Panc1 (cell line): ENCODE measurements around the gene COL4A1. TPM values are rescaled to one million over a fixed set of nuclear protein-coding genes. Genes with fewer than 3 reads are reported as not detected.

Experiments
- ATAC-seq: fragments of 200-7000 bp; cut with Tn5 transposase; 2 replicates; pipeline ENCODE4 v1.9.1; 2020; ENCODE audit warnings: mild to moderate bottlenecking, moderate library complexity
- BruUV-seq: library from RNA; stranded (reverse); fragments of 400-500 nt; replicated peaks from 2 replicates; lab custom pipeline; 2021; lab: Mats Ljungman, UMichigan
- CTCF ChIA-PET: fragments of 300-600 bp; sonication (Branson Sonifier 250); formaldehyde crosslinking; loops from one replicate; lab custom pipeline; 2022; ENCODE audit warnings: antibody characterized with exemption; lab: Charles Lee
- POLR2A ChIA-PET: fragments of 300-600 bp; sonication (Branson Sonifier 250); formaldehyde crosslinking; loops from one replicate; lab custom pipeline; 2022; ENCODE audit warnings: antibody characterized with exemption; lab: Charles Lee
- DNase-seq: peaks from one replicate; pipeline ENCODE4 v3.0.0-alpha.2; 2010; ENCODE audit warnings: low read depth, low spot score
- H3K27ac ChIP-seq: 2 replicates; pipeline ENCODE4 v1.5.1; 2011; ENCODE audit warnings: mild to moderate bottlenecking, low read length, inconsistent platforms
- H3K27me3 ChIP-seq: fragments of 200-500 bp; sonication (Bioruptor generic); 2 replicates; pipeline ENCODE4 v1.6.0; 2014; ENCODE audit warnings: low read length, inconsistent platforms; ENCODE audit not compliant: control insufficient read depth, insufficient read depth
- H3K36me3 ChIP-seq: fragments of 200-500 bp; sonication (Bioruptor generic); 2 replicates; pipeline ENCODE4 v1.5.1; 2014; ENCODE audit warnings: inconsistent platforms, mild to moderate bottlenecking, low read length, moderate library complexity; ENCODE audit not compliant: control insufficient read depth, insufficient read depth
- H3K4me1 ChIP-seq: 2 replicates; pipeline ENCODE4 v1.5.1; 2011; ENCODE audit warnings: inconsistent platforms, mild to moderate bottlenecking, low read length, moderate library complexity; ENCODE audit not compliant: control insufficient read depth, insufficient read depth
- H3K4me3 ChIP-seq, 2 experiments: 2 replicates each; pipeline ENCODE4 v1.5.1; 2011 to 2012; ENCODE audit warnings: low read depth in 2 of 2, low read length in 2 of 2, mild to moderate bottlenecking in 2 of 2, inconsistent platforms in 1 of 2, moderate library complexity in 1 of 2
- H3K9me3 ChIP-seq: fragments of 200-500 bp; sonication (Bioruptor generic); 2 replicates; pipeline ENCODE4 v1.5.1; 2014; ENCODE audit warnings: low read depth, mild to moderate bottlenecking, inconsistent platforms, low read length, moderate library complexity; ENCODE audit not compliant: control insufficient read depth, insufficient read depth
- POLR2AphosphoS5 ChIP-seq: IDR thresholded peaks from 2 replicates; pipeline ENCODE4 v1.6.1; 2012; ENCODE audit warnings: mild to moderate bottlenecking, low read depth, low read length, moderate library complexity
- REST ChIP-seq, 2 experiments: IDR thresholded peaks; 2 replicates each; pipeline ENCODE4 v1.6.1; 2011 to 2012; ENCODE audit warnings: low read depth in 2 of 2, control low read depth in 1 of 2, low read length in 1 of 2, mild to moderate bottlenecking in 1 of 2, moderate library complexity in 1 of 2; ENCODE audit not compliant: insufficient read depth in 1 of 2
- SIN3A ChIP-seq: IDR thresholded peaks from 2 replicates; pipeline ENCODE4 v1.6.1; 2012; ENCODE audit warnings: low read depth, mild to moderate bottlenecking, low read length, moderate library complexity, borderline replicate concordance; ENCODE audit not compliant: insufficient read depth
- TCF7L2 ChIP-seq: IDR thresholded peaks from 2 replicates; pipeline ENCODE4 v1.6.1; 2011; ENCODE audit warnings: mild to moderate bottlenecking, low read depth, low read length, inconsistent platforms
- in situ Hi-C: cut with HindIII; loops from 2 replicates; pipeline ENCODE4 v1.10.0; 2016; ENCODE audit warnings: low sequenced_read_pairs, low pct_unique_long_range_greater_than_20kb
- intact Hi-C: fragments of 100-400 bp; cut with micrococcal nuclease; formaldehyde crosslinking; loops from one replicate; pipeline ENCODE4 v1.10.0; 2022; ENCODE audit not compliant: unreplicated experiment
- total RNA-seq: library from RNA; stranded (reverse); gene quantifications from one replicate; pipeline ENCODE4 v1.2.1, GENCODE V29; 2021; ENCODE audit not compliant: unreplicated experiment
- TF ChIP-seq, protein P1 (sequence below): fragments of 450-650 bp; IDR thresholded peaks from 2 replicates; pipeline ENCODE4 v1.5.1; 2017; ENCODE audit warnings: mild to moderate bottlenecking

Gene COL4A1
- total RNA-seq, 1 experiment from 2014 or later = 1.1 TPM

DNA sequence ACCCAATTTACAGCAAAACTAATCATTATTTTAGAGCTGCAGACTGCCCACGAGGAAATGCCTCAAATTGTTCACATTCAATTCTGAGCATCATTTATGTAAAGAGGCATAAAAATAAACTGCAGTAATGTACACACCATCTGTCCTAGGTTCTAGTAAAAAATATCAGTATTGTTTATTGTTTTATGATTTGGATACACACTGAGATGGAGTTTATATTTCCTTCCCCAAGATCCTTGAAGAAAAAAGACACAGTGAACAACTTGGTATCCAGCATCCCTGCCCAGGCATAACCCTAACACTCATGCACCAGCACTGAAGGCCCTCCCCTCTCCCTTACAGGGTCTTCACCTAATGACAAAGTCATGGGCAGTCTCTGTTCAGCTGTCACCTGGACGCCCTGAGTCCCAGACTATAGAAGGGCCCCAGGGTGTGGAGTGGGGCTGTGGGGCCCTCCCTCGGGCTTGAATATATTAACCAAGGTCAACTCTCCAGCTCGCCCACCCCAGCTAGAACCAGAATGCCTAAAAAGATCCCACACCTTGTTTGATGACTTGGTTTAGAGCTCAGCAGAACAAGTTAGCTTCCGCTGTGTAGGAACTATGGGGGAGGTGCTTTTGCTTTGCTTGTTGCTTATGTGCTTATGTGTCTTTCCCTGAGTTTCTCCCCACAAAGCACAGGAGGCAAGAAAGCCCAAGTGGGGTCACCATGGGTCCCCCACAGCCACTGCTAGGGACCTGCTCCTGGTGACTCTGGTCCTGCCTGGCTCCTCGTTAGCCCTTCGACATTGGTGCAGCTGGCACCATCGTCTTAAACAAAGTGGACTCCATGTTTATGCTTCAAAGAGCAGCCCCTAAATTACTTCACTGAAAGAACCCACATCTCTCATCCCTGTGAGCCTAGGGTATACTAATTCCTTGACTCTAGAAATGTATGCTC, 111.1 kb downstream of the COL4A1 start:
- H3K4me3 ChIP-seq = no peak overlapping the region
- CTCF ChIA-PET = no interaction called here
- no TSS peak for BruUV-seq
- in situ Hi-C loops (no loop called here), intact Hi-C loops (no loop called here)
- no peak overlapping the region for H3K27ac ChIP-seq
- no peaks in the 10 kb centered on the region for H3K4me1 ChIP-seq
- TF ChIP-seq TCF7L2 = no peak
- TF ChIP-seq, protein P1, sequence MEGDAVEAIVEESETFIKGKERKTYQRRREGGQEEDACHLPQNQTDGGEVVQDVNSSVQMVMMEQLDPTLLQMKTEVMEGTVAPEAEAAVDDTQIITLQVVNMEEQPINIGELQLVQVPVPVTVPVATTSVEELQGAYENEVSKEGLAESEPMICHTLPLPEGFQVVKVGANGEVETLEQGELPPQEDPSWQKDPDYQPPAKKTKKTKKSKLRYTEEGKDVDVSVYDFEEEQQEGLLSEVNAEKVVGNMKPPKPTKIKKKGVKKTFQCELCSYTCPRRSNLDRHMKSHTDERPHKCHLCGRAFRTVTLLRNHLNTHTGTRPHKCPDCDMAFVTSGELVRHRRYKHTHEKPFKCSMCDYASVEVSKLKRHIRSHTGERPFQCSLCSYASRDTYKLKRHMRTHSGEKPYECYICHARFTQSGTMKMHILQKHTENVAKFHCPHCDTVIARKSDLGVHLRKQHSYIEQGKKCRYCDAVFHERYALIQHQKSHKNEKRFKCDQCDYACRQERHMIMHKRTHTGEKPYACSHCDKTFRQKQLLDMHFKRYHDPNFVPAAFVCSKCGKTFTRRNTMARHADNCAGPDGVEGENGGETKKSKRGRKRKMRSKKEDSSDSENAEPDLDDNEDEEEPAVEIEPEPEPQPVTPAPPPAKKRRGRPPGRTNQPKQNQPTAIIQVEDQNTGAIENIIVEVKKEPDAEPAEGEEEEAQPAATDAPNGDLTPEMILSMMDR = no peak
- TF ChIP-seq REST (IDR thresholded peaks at IDR 0.05; ENCODE audit: insufficient read depth in 1 of 2, low read depth in 2 of 2, low read length in 1 of 2) = no peak
- TF ChIP-seq POLR2AphosphoS5 = no peak
- no peak for TF ChIP-seq SIN3A
- peaks cover 6% of the 10 kb centered on the region; the same call in 1 of the 2 replicates for H3K27me3 ChIP-seq
- H3K36me3 ChIP-seq = no peaks in the 10 kb centered on the region
- POLR2A ChIA-PET = no interaction called here
- ATAC-seq = no peak
- no peaks in the 10 kb centered on the region for H3K9me3 ChIP-seq
- no peak for DNase-seq

- ATAC-seq (no peak), DNase-seq (no peak)
- no peaks in the 10 kb centered on the region for H3K4me1 ChIP-seq
- BruUV-seq = no TSS peak
- peaks cover 6% of the 10 kb centered on the region; the same call in 1 of the 2 replicates for H3K27me3 ChIP-seq
- ChIA-PET CTCF (no interaction called here), POLR2A (no interaction called here)
- H3K4me3 ChIP-seq = no peak overlapping the region
- no peaks in the 10 kb centered on the region for H3K36me3 ChIP-seq
- intact Hi-C loops (no loop called here), in situ Hi-C loops (no loop called here)
- no peaks in the 10 kb centered on the region for H3K9me3 ChIP-seq
- no peak overlapping the region for H3K27ac ChIP-seq
- TF ChIP-seq, protein P1 = no peak
- TF ChIP-seq TCF7L2 (no peak), REST (IDR thresholded peaks at IDR 0.05; ENCODE audit: insufficient read depth in 1 of 2, low read depth in 2 of 2, low read length in 1 of 2) (no peak), POLR2AphosphoS5 (no peak), SIN3A (no peak)
Observed at GRCh38 chr13:110194451-110194850, 112.5 kb downstream of the COL4A1 start.
